Effector CD8-positive, alpha-beta T cell (primary cell): ENCODE measurements around the gene MAST4.

Experiments used
- DNase-seq: peaks from one replicate; lab custom pipeline; 2025; lab: John Stamatoyannopoulos, UW
- total RNA-seq, 4 experiments: gene quantifications; one replicate each; lab custom pipeline; 2026; lab: John Stamatoyannopoulos, UW

Gene MAST4
- 10.1 to 125 (median 12.2) reads per million in 4 experiments for total RNA-seq

GRCh38 chr5:66595756-66596635 is at the start of gene MAST4:
Gene MAST4, plus strand, starts transcription at chr5:66596393. Its CDS starts 263 bp downstream, at chr5:66596656.
- no peak for DNase-seq

GRCh38 chr5:66546541-66546940 is 49.7 kb upstream of the MAST4 start:
- no peak for DNase-seq

- no peak for DNase-seq
Measured at GRCh38 chr5:66551338-66551737, 44.9 kb upstream of the MAST4 start.

- DNase-seq, result no peak
Measured at GRCh38 chr5:66551945-66552344, 44.2 kb upstream of the MAST4 start.

GRCh38 chr5:66553368-66553912 is 42.8 kb upstream of the MAST4 start:
- no peak for DNase-seq

- no peak for DNase-seq
Measured at GRCh38 chr5:66553916-66554575, 42.1 kb upstream of the MAST4 start.

GRCh38 chr5:66554884-66555283 is 41.3 kb upstream of the MAST4 start:
- no peak for DNase-seq

GRCh38 chr5:66558560-66558959 is 37.6 kb upstream of the MAST4 start:
- no peak for DNase-seq

GRCh38 chr5:66560371-66560770 is 35.8 kb upstream of the MAST4 start:
- DNase-seq, result no peak

GRCh38 chr5:66561256-66561990 is 34.8 kb upstream of the MAST4 start:
- DNase-seq, result no peak

- DNase-seq, result no peak
Measured at GRCh38 chr5:66565878-66566277, 30.3 kb upstream of the MAST4 start.

- no peak for DNase-seq
Measured at GRCh38 chr5:66567474-66567873, 28.7 kb upstream of the MAST4 start.

- no peak for DNase-seq
Measured at GRCh38 chr5:66570201-66570600, 26.0 kb upstream of the MAST4 start.

GRCh38 chr5:66573733-66574132 is 22.5 kb upstream of the MAST4 start:
- DNase-seq, result no peak

GRCh38 chr5:66582499-66583165 is 13.6 kb upstream of the MAST4 start:
- DNase-seq, result no peak

GRCh38 chr5:66585291-66585690 is 10.9 kb upstream of the MAST4 start:
- no peak for DNase-seq

- DNase-seq, result no peak
Measured at GRCh38 chr5:66587771-66588170, 8.4 kb upstream of the MAST4 start.

- no peak for DNase-seq
Measured at GRCh38 chr5:66596636-66597182, 516 bp downstream of the MAST4 start.

- no peak for DNase-seq
Measured at GRCh38 chr5:66597183-66597757, 1.1 kb downstream of the MAST4 start.

GRCh38 chr5:66602621-66603020 is 6.4 kb downstream of the MAST4 start:
- no peak for DNase-seq

GRCh38 chr5:66603164-66603563 is 7.0 kb downstream of the MAST4 start:
- no peak for DNase-seq
